Hepatocyte (in vitro differentiated cells): ENCODE measurements around the gene ZSWIM3.

Source experiments
- EZH2 ChIP-seq: fragments of 200-600 bp; sonication (generic); IDR thresholded peaks from 2 replicates; pipeline ENCODE4 v1.6.1; 2016; ENCODE audit warnings: antibody characterized with exemption, mild to moderate bottlenecking, borderline replicate concordance
- EZH2phosphoT487 ChIP-seq: fragments of 200-600 bp; sonication (generic); IDR thresholded peaks from one replicate; pipeline ENCODE4 v1.6.1; 2018; ENCODE audit warnings: antibody characterized with exemption, mild to moderate bottlenecking, low read depth, moderate library complexity; ENCODE audit not compliant: unreplicated experiment, severe bottlenecking
- TF ChIP-seq, protein P1 (sequence below): fragments of 200-600 bp; sonication (generic); IDR thresholded peaks from 2 replicates; pipeline ENCODE4 v1.5.1; 2016; ENCODE audit warnings: antibody characterized with exemption, mild to moderate bottlenecking; ENCODE audit not compliant: poor library complexity

DNA sequence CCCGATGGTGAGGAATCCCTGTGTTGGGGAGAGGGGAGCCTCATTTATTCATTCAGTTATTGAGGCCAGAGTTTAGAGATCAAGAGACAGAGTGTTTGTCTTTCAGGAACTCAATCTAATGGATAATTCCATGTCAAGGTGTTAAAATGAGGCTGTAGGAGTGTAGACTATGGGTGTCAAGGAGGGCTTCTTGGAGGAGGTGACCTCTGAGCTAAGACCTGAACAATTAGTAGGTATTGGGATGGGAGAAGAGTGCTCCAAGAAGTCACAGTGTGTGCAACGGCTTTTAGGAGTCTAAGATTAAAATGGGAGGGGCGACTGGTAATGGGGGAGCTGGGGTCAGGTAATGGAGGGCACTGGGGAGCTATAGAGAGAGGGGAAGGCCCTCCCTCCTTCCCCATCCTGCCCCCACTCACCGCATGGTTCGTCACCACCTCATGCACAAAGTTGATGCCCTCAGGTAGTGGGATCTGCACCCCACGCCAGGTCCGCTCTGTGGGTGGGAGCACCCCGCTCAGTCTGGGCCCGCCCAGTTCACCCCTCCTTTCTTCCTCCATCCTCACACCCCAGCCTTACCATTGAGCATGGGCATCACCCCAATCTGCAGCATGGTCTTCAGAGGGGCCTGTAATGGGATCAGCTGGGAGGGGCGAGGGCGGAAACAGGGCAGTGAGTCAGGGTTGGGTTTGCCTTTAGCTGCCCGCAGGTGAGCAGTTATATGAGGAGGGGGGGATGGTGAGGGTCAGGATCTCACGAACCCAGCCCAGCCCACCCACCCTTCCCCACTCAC is 41.8 kb downstream of the ZSWIM3 start:
- TF ChIP-seq, protein P1, sequence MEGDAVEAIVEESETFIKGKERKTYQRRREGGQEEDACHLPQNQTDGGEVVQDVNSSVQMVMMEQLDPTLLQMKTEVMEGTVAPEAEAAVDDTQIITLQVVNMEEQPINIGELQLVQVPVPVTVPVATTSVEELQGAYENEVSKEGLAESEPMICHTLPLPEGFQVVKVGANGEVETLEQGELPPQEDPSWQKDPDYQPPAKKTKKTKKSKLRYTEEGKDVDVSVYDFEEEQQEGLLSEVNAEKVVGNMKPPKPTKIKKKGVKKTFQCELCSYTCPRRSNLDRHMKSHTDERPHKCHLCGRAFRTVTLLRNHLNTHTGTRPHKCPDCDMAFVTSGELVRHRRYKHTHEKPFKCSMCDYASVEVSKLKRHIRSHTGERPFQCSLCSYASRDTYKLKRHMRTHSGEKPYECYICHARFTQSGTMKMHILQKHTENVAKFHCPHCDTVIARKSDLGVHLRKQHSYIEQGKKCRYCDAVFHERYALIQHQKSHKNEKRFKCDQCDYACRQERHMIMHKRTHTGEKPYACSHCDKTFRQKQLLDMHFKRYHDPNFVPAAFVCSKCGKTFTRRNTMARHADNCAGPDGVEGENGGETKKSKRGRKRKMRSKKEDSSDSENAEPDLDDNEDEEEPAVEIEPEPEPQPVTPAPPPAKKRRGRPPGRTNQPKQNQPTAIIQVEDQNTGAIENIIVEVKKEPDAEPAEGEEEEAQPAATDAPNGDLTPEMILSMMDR: no peak
- TF ChIP-seq EZH2 (no peak), EZH2phosphoT487 (no peak)
